CD14-positive monocyte (primary cell): ENCODE measurements around the gene DGUOK. TPM values are rescaled to one million over a fixed set of nuclear protein-coding genes. Genes with fewer than 3 reads are reported as not detected.
A peak's percentile ranks its signal among the peaks of the same experiment; 100 is the strongest.

ENCODE experiments used
- DNase-seq, 3 donors: peaks; one replicate each; pipeline ENCODE4 v3.0.0-alpha.2; 2011 to 2022
- H2AFZ ChIP-seq: 2 replicates; pipeline ENCODE4 v1.6.0; 2012; ENCODE audit warnings: mild to moderate bottlenecking, low read depth, low read length, inconsistent platforms; ENCODE audit not compliant: insufficient read depth, poor library complexity, severe bottlenecking
- H3K27ac ChIP-seq, 2 donors: 1 replicate in 1 of 2; 2 replicates in 1 of 2; pipeline ENCODE4 v1.5.1; 2012 to 2013; ENCODE audit warnings: low read length in 2 of 2, control low read depth in 1 of 2, inconsistent platforms in 1 of 2, low read depth in 1 of 2, mild to moderate bottlenecking in 1 of 2
- H3K27me3 ChIP-seq, 2 donors: one replicate each; pipeline versions ENCODE4 v1.6.0 to v1.6.1; 2011 to 2013; ENCODE audit warnings: low read length in 2 of 2; ENCODE audit not compliant: control insufficient read depth in 2 of 2, insufficient read depth in 2 of 2
- H3K36me3 ChIP-seq, 2 donors: replicated peaks in 1 of 2; 1 replicate in 1 of 2; 2 replicates in 1 of 2; pipeline versions ENCODE4 v1.5.1 to v1.6.1; 2012 to 2013; ENCODE audit warnings: low read length in 2 of 2, control low read depth in 1 of 2, inconsistent platforms in 1 of 2, mild to moderate bottlenecking in 1 of 2; ENCODE audit not compliant: insufficient read depth in 2 of 2, control insufficient read depth in 1 of 2
- H3K4me1 ChIP-seq, 2 donors: 1 replicate in 1 of 2; 2 replicates in 1 of 2; pipeline versions ENCODE4 v1.5.1 to v1.6.1; 2012 to 2013; ENCODE audit warnings: low read length in 2 of 2, control low read depth in 1 of 2, inconsistent platforms in 1 of 2, mild to moderate bottlenecking in 1 of 2, moderate library complexity in 1 of 2; ENCODE audit not compliant: insufficient read depth in 2 of 2, control insufficient read depth in 1 of 2
- H3K4me2 ChIP-seq: replicated peaks from 2 replicates; pipeline ENCODE3; 2012; ENCODE audit warnings: low read length, moderate library complexity, mild to moderate bottlenecking; ENCODE audit not compliant: poor library complexity, severe bottlenecking; ENCODE audit errors: extremely low read depth
- H3K4me3 ChIP-seq, 3 experiments: fragments of 200-600 bp in 1 of 3; sonication (generic) in 1 of 3; replicated peaks in 1 of 3; 1 replicate in 2 of 3; 2 replicates in 1 of 3; pipeline ENCODE4 v1.5.1; 2011 to 2013; ENCODE audit warnings: low read length in 3 of 3, mild to moderate bottlenecking in 3 of 3, control low read depth in 2 of 3, low read depth in 2 of 3, inconsistent platforms in 1 of 3, moderate library complexity in 1 of 3
- H3K79me2 ChIP-seq: 2 replicates; pipeline ENCODE4 v1.6.0; 2012; ENCODE audit warnings: mild to moderate bottlenecking, control low read depth, inconsistent platforms, low read length, moderate library complexity; ENCODE audit not compliant: insufficient read depth
- H3K9ac ChIP-seq: 2 replicates; pipeline ENCODE4 v1.6.0; 2017; ENCODE audit warnings: low read length, mild to moderate bottlenecking; ENCODE audit not compliant: insufficient read depth, poor library complexity, severe bottlenecking
- H3K9me3 ChIP-seq, 2 donors: replicated peaks in 1 of 2; 1 replicate in 1 of 2; 2 replicates in 1 of 2; pipeline versions ENCODE4 v1.5.1 to v1.6.1; 2012 to 2013; ENCODE audit warnings: low read length in 2 of 2, control low read depth in 1 of 2; ENCODE audit not compliant: control insufficient read depth in 1 of 2, insufficient read depth in 1 of 2
- H4K20me1 ChIP-seq: 2 replicates; pipeline ENCODE4 v1.6.0; 2012; ENCODE audit warnings: mild to moderate bottlenecking, low read length, control low read depth, moderate library complexity; ENCODE audit not compliant: insufficient read depth
- H3K27ac Mint-ChIP-seq, 7 donors: one replicate each; pipeline ENCODE4 v1.8.0; 2020; ENCODE audit warnings: mild to moderate bottlenecking in 7 of 7, mixed read lengths in 7 of 7, moderate library complexity in 6 of 7, inconsistent platforms in 2 of 7
- H3K27me3 Mint-ChIP-seq, 3 donors: one replicate each; pipeline ENCODE4 v1.8.0; 2021 to 2022; ENCODE audit warnings: low read depth in 3 of 3, mild to moderate bottlenecking in 3 of 3, mixed read lengths in 3 of 3, moderate library complexity in 3 of 3, inconsistent platforms in 1 of 3
- H3K36me3 Mint-ChIP-seq, 2 donors: one replicate each; pipeline ENCODE4 v1.8.0; 2020; ENCODE audit warnings: mixed read lengths in 2 of 2, inconsistent platforms in 1 of 2, mild to moderate bottlenecking in 1 of 2
- H3K4me1 Mint-ChIP-seq: one replicate; pipeline ENCODE4 v1.8.0; 2020; ENCODE audit warnings: mild to moderate bottlenecking, mixed read lengths
- H3K4me3 Mint-ChIP-seq, 2 donors: one replicate each; pipeline ENCODE4 v1.8.0; 2020; ENCODE audit warnings: mild to moderate bottlenecking in 2 of 2, mixed read lengths in 2 of 2, moderate library complexity in 1 of 2
- H3K9me3 Mint-ChIP-seq, 7 donors: one replicate each; pipeline ENCODE4 v1.8.0; 2020 to 2022; ENCODE audit warnings: mixed read lengths in 7 of 7, mild to moderate bottlenecking in 6 of 7, moderate library complexity in 6 of 7, inconsistent platforms in 2 of 7
- CTCF ChIP-seq: fragments of 200-600 bp; IDR thresholded peaks from one replicate; pipeline ENCODE4 v1.8.0; 2022; ENCODE audit warnings: antibody characterized with exemption, mild to moderate bottlenecking
- WGBS: methylation state at CpG from one replicate; pipeline ENCODE4 v1.1.5; 2013; ENCODE audit warnings: missing lambda C conversion rate; ENCODE audit not compliant: insufficient coverage; 5-methylcytosine and 5-hydroxymethylcytosine counted together
- intact Hi-C, 2 donors: fragments of 100-400 bp; cut with micrococcal nuclease; formaldehyde crosslinking; loops; one replicate each; pipeline versions ENCODE4 v1.15.0 to v1.15.1; 2023
- polyA plus RNA-seq, 3 donors: library from polyadenylated mRNA; depleted of rRNA in 1 of 3; unstranded in 2 of 3; stranded (reverse) in 1 of 3; fragments of 300-500 nt in 2 of 3; fragments of >200 nt in 1 of 3; fragmentation: Illumina TruSeq in 2 of 3; gene quantifications; 1 replicate in 2 of 3; 2 replicates in 1 of 3; pipeline ENCODE4 v1.2.3, GENCODE V29; 2012 to 2021

The DGUOK gene
- polyA plus RNA-seq, 3 donors, result 62.9 to 129 (median 123) TPM

DNA sequence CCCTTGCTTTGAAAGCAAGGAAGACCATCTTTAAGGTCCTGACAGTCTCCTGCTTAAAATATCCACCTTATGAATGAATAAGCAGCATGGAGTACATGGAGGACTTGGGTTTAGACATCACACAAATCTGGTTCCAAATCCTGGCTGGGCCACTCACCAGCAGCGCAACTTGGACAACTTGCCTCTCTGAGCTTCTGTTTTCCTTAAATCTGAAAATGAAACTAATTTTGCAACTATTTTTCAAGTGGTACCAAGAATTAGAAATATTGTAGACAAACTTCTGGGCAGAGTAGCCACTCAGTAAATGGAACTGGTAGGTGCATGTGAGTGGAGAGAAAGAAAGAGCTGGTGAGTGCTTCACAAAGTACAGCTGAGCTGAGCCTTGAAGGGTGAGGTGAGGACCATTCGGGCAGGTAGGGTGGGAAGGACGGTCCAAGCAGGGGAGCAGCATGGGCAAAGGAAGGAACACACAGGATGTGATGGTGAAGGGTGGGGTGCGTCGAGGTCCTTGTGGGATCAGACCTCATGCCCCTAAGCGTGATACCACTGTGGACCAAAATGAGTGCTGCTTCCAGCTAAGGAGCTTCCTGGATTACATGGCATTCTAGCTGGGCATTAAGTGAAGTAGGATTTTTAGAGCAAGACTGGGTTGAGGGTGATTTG, 43.6 kb downstream of the DGUOK start:
- Histone ChIP-seq H3K9ac (peak overlapping the region; percentile 29), H3K4me2 (peak overlapping the region; percentile 69), H3K27ac (peak overlapping the region; percentile 48 to 74), H4K20me1 (peaks cover 3% of the 10 kb centered on the region), H3K4me1 (peaks cover 58 to 63% of the 10 kb centered on the region in 2 donors), H3K4me3 (peak overlapping the region in 1 of 3 experiments; percentile 69), H2AFZ (peak overlapping the region; percentile 43), H3K27me3 (no peaks in the 10 kb centered on the region), H3K36me3 (no peaks in the 10 kb centered on the region), H3K9me3 (no peaks in the 10 kb centered on the region), H3K79me2 (peaks cover 5% of the 10 kb centered on the region)
- no peak for TF ChIP-seq CTCF
- H3K36me3 Mint-ChIP-seq, result no peaks in the 10 kb centered on the region
- H3K4me3 Mint-ChIP-seq, result peak overlapping the region; percentile 78 to 90
- DNase-seq, result no peak
- intact Hi-C loops, result no loop called here
- H3K4me1 Mint-ChIP-seq, result peaks cover 65% of the 10 kb centered on the region
- H3K9me3 Mint-ChIP-seq, result no peaks in the 10 kb centered on the region
- peaks cover 0 to 2% (median 0%) of the 10 kb centered on the region in 3 donors for H3K27me3 Mint-ChIP-seq
- H3K27ac Mint-ChIP-seq, result peak overlapping the region; percentile 84 to 96 (median 91)
- 0% methylated on average over 5 of the region's 6 CpGs for WGBS

- peaks cover 3% of the 10 kb centered on the region for H4K20me1 ChIP-seq
- H3K36me3 Mint-ChIP-seq, result peaks cover 0 to 3% of the 10 kb centered on the region in 2 donors
- intact Hi-C loops, result no loop called here
- 0% methylated on average over 4 of the region's 7 CpGs for WGBS
- peak overlapping the region; percentile 43 for H2AFZ ChIP-seq
- H3K79me2 ChIP-seq, result peaks cover 5% of the 10 kb centered on the region
- no peak for TF ChIP-seq CTCF
- peak overlapping the region; percentile 29 for H3K9ac ChIP-seq
- H3K27ac ChIP-seq, result peak overlapping the region; percentile 48 to 74
- H3K4me1 Mint-ChIP-seq, result peaks cover 67% of the 10 kb centered on the region
- peak overlapping the region in 1 of 3 experiments; percentile 69 for H3K4me3 ChIP-seq
- no peaks in the 10 kb centered on the region for H3K9me3 Mint-ChIP-seq
- peak overlapping the region; percentile 69 for H3K4me2 ChIP-seq
- H3K27me3 ChIP-seq, result no peaks in the 10 kb centered on the region
- no peaks in the 10 kb centered on the region for H3K9me3 ChIP-seq
- H3K36me3 ChIP-seq, result no peaks in the 10 kb centered on the region
- peaks cover 62 to 63% of the 10 kb centered on the region in 2 donors for H3K4me1 ChIP-seq
- DNase-seq, result peak; percentile 38 to 61 (median 61)
- peak overlapping the region; percentile 84 to 96 (median 91) for H3K27ac Mint-ChIP-seq
- H3K4me3 Mint-ChIP-seq, result peak overlapping the region; percentile 78 to 90
- peaks cover 0 to 2% (median 0%) of the 10 kb centered on the region in 3 donors for H3K27me3 Mint-ChIP-seq
Observed at GRCh38 chr2:73970850-73971471, 44.3 kb downstream of the DGUOK start.
